Activated T-helper 1 cell treated with Interleukin-2 at 50 U/mL for 16 hours (primary cell): Measurements from ENCODE around the gene HHIP.

Experiments used
- DNase-seq: peaks from one replicate; pipeline ENCODE4 v3.0.0-alpha.2; 2020; ENCODE audit warnings: low read depth

Gene HHIP

GRCh38 chr4:144655491-144655890 lies 9.5 kb downstream of the HHIP start:
- no peak for DNase-seq

GRCh38 chr4:144656850-144657249 lies 10.9 kb downstream of the HHIP start:
- DNase-seq: no peak

GRCh38 chr4:144658015-144658567 lies 12.1 kb downstream of the HHIP start:
- DNase-seq: no peak

GRCh38 chr4:144658903-144659302 lies 12.9 kb downstream of the HHIP start:
- no peak for DNase-seq

GRCh38 chr4:144659447-144659846 lies 13.5 kb downstream of the HHIP start:
- no peak for DNase-seq

GRCh38 chr4:144663834-144664475 lies 18.0 kb downstream of the HHIP start:
- no peak for DNase-seq

GRCh38 chr4:144666539-144667175 lies 20.7 kb downstream of the HHIP start:
- no peak for DNase-seq

- no peak for DNase-seq
These were observed 21.5 kb downstream of the HHIP start for GRCh38 chr4:144667500-144667899.

- DNase-seq: no peak
These were observed 24.8 kb downstream of the HHIP start for GRCh38 chr4:144670776-144671175.

GRCh38 chr4:144674711-144675110 lies 28.8 kb downstream of the HHIP start:
- DNase-seq: no peak

- DNase-seq: no peak
These were observed 35.9 kb downstream of the HHIP start for GRCh38 chr4:144681806-144682205.

GRCh38 chr4:144683516-144683915 lies 37.6 kb downstream of the HHIP start:
- DNase-seq: no peak

- no peak for DNase-seq
These were observed 40.0 kb downstream of the HHIP start for GRCh38 chr4:144685911-144686310.

- no peak for DNase-seq
These were observed 41.0 kb downstream of the HHIP start for GRCh38 chr4:144686921-144687320.

- no peak for DNase-seq
These were observed 41.5 kb downstream of the HHIP start for GRCh38 chr4:144687466-144687865.

GRCh38 chr4:144688035-144688569 lies 42.1 kb downstream of the HHIP start:
- DNase-seq: no peak

GRCh38 chr4:144689125-144689524 lies 43.2 kb downstream of the HHIP start:
- DNase-seq: no peak

GRCh38 chr4:144695721-144696120 lies 49.8 kb downstream of the HHIP start:
- DNase-seq: no peak

- no peak for DNase-seq
These were observed 50.4 kb downstream of the HHIP start for GRCh38 chr4:144696376-144696775.

GRCh38 chr4:144699565-144699964 lies 53.6 kb downstream of the HHIP start:
- no peak for DNase-seq

- no peak for DNase-seq
These were observed 55.8 kb downstream of the HHIP start for GRCh38 chr4:144701683-144702233.

- no peak for DNase-seq
These were observed 57.5 kb downstream of the HHIP start for GRCh38 chr4:144703494-144703893.
